ENCODE measurements around the gene GUCY1A2.
"Not testable (repeated sequence)": the region's sequence is repeated elsewhere in the genome, so short reads cannot be mapped to it uniquely, and the experiment has no call there.

Gene GUCY1A2

DNA sequence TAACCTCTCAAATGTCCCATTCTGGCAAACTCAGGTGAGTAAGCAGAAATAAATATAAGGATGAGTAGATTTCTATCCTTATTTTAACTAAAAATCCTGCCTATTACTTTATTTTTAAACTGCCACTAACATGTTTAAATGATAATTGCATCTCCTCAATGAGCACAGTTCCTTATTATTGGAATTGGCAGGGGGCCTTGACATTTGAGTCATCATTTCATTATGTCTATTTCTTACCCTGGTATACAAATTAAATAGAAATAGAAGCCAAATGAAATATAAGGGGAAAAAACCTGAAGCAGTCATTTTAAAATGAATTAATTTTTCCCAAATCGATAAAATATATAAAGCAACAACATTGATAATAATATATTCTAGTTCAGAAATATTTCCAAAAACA is 81.2 kb downstream of the GUCY1A2 start:
- DNase-seq, result no peak

DNA sequence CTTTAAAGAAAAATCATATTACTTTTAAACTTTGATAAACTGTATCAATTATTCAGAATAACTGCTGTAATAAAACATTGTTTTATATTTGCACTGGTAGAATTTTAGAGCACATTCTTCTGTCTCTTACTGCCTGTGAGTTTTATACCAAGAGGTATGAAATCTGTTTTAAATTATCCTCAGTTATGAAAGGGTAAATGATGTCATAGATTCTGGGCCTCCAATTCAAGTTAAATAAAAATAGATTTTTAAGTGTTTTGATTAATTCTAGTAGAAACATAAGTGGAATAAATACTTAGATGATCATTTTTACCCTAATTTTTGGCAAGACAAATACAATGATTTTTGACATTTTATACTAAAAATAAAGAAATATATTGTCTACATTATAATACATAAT is 93.0 kb downstream of the GUCY1A2 start:
- DNase-seq, result no peak

DNA sequence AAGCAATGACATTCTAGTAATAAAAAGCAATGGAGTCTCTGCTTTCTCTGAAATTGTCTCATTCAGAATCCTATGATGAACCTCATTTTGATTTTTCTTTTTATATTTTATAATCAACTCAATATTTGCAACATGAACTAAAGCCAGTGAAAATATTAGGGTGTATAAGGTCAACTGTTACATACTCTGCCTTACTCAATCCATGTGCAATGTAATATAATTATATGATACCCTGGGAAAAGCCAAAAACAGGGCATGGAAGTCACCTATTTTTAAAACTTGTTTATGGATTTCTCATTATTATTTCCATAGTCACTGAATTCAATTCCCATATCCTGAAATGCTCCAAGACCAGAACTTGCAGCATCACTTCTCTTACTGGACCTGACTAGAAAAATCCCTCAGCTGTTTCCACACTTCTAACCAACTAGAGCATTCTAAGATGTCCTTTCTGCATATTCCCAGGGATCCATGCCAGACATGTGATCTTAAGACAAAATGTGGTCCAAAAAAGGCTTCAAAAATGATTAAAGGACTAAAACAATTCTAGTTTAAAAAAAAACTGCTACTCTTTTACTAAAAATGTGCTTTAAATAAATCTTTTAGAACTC is 97.3 kb downstream of the GUCY1A2 start:
- DNase-seq, result no peak

- DNase-seq, result no peak
These were observed 100.3 kb downstream of the GUCY1A2 start for GRCh38 chr11:106917973-106918372.

DNA sequence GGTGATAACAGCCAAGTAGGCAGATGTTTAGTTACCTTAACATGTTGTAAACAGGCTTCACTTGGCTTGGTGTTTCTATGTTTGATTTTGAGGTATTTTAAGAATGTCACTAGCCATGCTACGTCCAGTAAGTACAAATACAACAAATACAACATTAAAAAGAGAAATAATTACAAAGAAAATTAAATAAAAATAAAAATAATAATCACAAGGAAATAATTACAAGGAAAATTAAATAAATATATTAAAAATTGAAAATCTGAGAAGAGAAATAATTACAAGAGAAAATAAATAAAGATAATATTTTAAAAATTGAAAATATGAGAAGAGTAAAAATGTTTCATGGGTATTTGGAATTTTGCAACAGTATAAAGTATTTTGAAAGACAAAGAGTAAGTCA is 103.9 kb downstream of the GUCY1A2 start:
- DNase-seq, result no peak

- no peak for DNase-seq
These were observed 105.1 kb downstream of the GUCY1A2 start for GRCh38 chr11:106913141-106913540.

DNA sequence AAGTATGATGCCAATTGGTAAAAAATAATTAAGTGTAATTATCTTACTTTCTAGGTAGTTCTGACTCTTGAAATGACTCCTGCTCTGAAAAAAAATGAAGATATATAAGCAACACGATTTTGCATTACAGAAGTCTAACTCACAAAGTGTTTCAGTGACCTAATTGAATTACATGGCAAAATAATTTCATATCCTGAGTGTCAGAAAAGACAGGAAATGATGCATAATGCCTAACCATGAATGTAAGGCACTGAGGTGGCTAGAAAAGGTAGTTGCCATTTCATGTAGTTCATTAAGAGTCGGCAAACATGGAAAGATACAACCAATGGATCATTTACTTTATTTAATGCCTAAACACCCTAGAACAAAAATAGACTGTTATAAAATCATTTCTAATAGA is 113.5 kb downstream of the GUCY1A2 start:
- DNase-seq, result no peak

DNA sequence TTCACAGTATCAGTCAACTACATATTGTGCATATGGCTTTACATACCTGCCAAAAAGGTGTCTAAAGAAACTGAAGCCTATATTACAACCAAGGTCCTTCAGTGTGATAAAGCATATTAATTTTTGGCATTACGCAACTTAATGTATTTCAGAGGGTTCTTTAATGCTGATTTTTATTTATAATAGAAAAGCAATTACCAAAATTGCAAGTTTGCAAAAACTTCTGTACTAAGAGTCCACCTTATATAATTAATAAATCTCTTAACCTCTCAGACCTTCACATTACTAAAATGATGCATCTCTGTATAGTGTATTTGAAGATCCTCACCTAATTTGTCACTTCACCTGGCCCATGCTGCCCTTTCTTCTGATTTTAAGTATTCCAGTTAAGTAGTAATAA is 128.6 kb downstream of the GUCY1A2 start:
- no peak for DNase-seq

DNA sequence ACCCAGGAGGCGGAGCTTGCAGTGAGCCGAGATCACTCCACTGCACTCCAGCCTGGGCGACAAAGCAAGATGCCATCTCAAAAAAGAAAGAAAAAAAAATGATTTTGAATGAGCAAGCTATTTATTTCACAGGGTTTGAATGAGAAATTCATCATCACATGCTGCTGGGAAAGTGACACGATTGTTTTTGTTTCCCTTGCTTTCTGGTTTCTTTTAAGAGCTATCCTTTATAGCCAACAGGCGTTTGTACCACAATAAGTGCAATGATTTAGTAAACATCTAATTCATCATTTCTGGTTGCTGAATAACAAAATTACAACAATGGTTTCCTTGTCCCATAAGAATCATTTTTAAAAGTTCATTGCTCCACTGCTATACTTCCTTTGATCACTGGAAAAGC is 129.9 kb downstream of the GUCY1A2 start:
- DNase-seq, result no peak

GRCh38 chr11:106883693-106884092 is 134.6 kb downstream of the GUCY1A2 start:
- not testable (repeated sequence) for DNase-seq

GRCh38 chr11:106879832-106880546 is 138.3 kb downstream of the GUCY1A2 start:
- no peak for DNase-seq

DNA sequence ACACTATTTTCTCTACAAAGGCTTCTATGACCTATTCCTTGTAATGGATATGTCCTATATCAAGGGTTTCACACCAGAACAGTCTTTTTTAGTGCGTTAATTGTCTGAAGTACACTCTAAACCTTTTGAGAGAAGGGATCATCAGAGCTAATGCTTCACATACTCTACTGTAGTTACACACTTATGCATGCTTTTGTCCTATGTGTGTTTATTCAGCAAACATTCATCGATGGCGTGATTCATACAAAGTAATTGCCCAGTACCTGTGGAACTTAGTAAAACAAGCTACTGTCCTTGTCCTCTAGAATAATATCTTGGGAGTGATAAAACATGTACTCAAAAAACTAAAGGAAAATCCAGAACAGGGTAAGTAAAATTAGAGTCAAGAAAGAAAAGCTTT is 139.2 kb downstream of the GUCY1A2 start:
- DNase-seq, result no peak

- DNase-seq, result no peak
These were observed 143.3 kb downstream of the GUCY1A2 start for GRCh38 chr11:106875013-106875412.

GRCh38 chr11:106872246-106872645 is 146.0 kb downstream of the GUCY1A2 start:
- no peak for DNase-seq

- DNase-seq, result no peak
These were observed 160.1 kb downstream of the GUCY1A2 start for GRCh38 chr11:106858200-106858599.

DNA sequence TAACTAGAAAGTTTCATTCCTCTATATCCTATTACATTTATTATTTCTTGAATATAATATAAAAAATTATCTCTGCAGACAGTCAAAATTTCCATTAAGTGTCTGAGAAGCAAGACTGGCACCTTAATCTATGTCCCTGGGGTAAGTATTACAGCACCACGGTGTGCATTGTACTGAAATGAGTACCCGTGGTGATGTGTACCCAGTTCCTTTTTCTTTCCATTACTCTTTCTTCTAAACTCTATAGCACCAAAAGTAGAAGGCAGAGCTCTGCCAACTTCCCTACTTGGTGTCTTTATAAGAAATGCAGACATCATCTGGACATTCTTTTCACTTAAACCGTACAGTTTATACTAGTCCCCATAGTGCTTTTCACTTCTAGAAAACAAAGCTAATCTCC is 161.7 kb downstream of the GUCY1A2 start:
- DNase-seq, result no peak

DNA sequence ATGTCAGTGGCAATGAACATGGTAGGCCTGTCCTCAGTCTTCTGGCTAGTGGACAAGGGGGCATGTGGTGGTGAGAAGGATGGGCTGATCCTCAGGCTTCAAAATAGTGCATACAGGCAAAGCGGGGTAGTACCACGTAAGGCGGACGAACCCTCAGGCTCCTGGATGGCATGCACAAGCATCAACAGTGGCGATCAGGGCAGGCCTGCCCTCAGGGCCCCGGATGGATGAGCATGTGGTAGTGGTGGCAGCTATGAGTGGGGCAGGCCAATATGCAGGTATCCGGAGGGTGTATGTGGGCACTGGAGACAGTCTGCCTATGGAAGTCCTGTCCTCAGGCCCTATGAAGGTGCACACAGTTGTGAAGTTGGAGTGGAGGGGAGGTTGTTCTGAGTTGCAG is 163.8 kb downstream of the GUCY1A2 start:
- DNase-seq, result no peak

DNA sequence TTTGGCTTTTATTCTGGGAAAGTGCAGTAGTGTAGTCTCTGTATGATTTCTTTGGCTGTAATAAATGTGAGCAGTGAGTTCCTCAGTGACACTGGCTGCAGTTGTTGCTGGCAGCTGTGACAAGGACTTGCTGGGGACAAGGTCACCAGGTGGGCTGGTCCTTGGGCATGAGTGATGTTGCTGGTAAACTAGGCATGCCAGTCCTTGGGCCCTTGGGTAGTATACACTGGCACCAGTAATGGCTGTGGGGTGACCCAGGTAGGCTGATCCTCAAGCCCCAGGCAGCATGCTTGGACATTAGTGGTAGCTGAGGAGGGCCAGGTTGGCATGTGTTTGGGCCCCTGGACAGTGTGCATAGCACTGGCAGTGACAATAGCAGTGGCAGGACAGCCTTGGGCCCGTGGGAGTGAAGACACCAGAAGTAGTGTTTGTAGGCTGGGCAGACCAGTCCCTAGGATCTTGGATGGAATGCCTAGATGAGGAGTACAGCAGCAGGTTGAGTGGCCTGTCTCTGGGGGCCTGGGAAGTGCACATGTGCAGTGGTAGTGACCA is 164.3 kb downstream of the GUCY1A2 start:
- no peak for DNase-seq

GRCh38 chr11:106852779-106853178 is 165.5 kb downstream of the GUCY1A2 start:
- no peak for DNase-seq

DNA sequence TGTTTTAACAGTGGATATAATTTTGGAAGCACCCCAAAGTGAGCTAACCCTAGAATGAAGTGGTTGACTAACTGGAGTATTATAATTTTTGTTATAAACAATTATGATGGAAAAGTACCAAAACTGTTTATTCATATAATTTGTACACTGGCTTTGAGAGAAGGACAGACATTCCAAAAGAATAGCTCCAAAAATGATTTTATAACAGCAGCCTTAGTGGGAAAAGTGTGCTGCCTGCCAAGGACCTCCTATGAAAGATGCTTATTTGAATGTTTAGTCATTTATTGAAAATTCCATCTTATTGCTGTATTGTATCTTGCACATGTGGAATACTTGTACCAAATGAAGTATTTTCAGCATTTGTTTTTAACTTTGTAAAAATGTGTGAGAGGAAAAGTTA is 169.8 kb downstream of the GUCY1A2 start:
- DNase-seq, result no peak

- DNase-seq, result no peak
These were observed 176.1 kb downstream of the GUCY1A2 start for GRCh38 chr11:106842134-106842533.

- DNase-seq, result no peak
These were observed 177.3 kb downstream of the GUCY1A2 start for GRCh38 chr11:106840947-106841346.

DNA sequence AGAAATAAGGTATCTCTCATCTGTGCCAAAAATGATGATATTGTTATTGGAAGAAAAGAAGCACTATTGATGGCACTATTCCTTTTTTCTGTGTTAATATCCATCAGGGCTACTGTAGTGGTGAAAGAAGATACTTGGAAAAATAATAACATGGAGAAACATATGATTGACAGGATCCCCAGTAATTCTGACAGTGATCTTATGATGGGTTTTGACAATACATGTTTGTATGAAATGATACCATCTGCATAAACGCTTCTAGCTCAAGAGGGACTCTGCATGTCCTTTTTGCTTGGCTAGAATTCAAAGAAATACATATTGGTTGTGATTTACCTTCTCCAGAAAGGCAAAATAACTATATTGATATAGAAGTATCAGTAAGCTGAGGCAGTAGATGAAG is 178.1 kb downstream of the GUCY1A2 start:
- DNase-seq, result no peak

- no peak for DNase-seq
These were observed 183.7 kb downstream of the GUCY1A2 start for GRCh38 chr11:106834567-106834966.

GRCh38 chr11:106828976-106829375 is 189.3 kb downstream of the GUCY1A2 start:
- DNase-seq, result no peak
